PC-3 (cell line): ENCODE measurements around the gene POLR3E.

ENCODE experiments used
- EZH2 ChIP-seq: fragments of 300-600 bp; sonication (generic); IDR thresholded peaks from one replicate; pipeline ENCODE4 v1.6.1; 2017; ENCODE audit warnings: antibody characterized with exemption, mild to moderate bottlenecking, low read length; ENCODE audit not compliant: unreplicated experiment
- TF ChIP-seq, protein P1 (sequence below): fragments of 300-600 bp; sonication (generic); conservative IDR thresholded peaks from 2 replicates; pipeline ENCODE4 v1.5.1; 2017; ENCODE audit warnings: antibody characterized with exemption, low read depth, mild to moderate bottlenecking, low read length

- TF ChIP-seq, protein P1, sequence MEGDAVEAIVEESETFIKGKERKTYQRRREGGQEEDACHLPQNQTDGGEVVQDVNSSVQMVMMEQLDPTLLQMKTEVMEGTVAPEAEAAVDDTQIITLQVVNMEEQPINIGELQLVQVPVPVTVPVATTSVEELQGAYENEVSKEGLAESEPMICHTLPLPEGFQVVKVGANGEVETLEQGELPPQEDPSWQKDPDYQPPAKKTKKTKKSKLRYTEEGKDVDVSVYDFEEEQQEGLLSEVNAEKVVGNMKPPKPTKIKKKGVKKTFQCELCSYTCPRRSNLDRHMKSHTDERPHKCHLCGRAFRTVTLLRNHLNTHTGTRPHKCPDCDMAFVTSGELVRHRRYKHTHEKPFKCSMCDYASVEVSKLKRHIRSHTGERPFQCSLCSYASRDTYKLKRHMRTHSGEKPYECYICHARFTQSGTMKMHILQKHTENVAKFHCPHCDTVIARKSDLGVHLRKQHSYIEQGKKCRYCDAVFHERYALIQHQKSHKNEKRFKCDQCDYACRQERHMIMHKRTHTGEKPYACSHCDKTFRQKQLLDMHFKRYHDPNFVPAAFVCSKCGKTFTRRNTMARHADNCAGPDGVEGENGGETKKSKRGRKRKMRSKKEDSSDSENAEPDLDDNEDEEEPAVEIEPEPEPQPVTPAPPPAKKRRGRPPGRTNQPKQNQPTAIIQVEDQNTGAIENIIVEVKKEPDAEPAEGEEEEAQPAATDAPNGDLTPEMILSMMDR = no peak
- TF ChIP-seq EZH2 = no peak
Observed at GRCh38 chr16:22340945-22341344, 43.7 kb downstream of the POLR3E start.
